ENCODE data around the gene NBEAL2.

Gene NBEAL2

DNA sequence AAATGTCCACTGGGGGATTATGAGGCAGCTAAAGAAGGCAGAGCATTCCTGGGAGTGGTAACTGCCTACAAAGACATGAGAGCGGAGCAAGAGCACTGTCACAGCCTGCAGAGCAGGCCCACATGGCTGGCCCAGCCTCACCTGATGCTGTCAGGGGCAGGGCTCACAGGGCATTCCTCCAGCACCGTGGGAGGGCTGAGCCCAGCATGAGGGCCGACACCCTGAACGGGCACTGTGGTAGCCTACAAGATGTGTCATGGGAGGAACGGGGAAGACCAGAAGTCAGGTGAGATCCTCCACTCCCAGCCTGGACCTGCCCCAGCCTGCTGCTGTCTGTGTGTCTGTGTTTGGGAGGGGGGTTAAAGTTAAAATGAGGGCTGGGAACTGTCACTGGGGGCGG lies 33.0 kb upstream of the NBEAL2 start:
- DNase-seq (ENCODE audit: low read depth in 2 of 2): no peak
- TF ChIP-seq, protein P1, sequence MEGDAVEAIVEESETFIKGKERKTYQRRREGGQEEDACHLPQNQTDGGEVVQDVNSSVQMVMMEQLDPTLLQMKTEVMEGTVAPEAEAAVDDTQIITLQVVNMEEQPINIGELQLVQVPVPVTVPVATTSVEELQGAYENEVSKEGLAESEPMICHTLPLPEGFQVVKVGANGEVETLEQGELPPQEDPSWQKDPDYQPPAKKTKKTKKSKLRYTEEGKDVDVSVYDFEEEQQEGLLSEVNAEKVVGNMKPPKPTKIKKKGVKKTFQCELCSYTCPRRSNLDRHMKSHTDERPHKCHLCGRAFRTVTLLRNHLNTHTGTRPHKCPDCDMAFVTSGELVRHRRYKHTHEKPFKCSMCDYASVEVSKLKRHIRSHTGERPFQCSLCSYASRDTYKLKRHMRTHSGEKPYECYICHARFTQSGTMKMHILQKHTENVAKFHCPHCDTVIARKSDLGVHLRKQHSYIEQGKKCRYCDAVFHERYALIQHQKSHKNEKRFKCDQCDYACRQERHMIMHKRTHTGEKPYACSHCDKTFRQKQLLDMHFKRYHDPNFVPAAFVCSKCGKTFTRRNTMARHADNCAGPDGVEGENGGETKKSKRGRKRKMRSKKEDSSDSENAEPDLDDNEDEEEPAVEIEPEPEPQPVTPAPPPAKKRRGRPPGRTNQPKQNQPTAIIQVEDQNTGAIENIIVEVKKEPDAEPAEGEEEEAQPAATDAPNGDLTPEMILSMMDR (IDR thresholded peaks at IDR 0.05; ENCODE audit: low read depth, low read length): no peak
- no peak overlapping the region for H3K4me3 ChIP-seq (replicated peaks in 1 of 2; ENCODE audit: low read depth in 2 of 2, low read length in 2 of 2)

DNA sequence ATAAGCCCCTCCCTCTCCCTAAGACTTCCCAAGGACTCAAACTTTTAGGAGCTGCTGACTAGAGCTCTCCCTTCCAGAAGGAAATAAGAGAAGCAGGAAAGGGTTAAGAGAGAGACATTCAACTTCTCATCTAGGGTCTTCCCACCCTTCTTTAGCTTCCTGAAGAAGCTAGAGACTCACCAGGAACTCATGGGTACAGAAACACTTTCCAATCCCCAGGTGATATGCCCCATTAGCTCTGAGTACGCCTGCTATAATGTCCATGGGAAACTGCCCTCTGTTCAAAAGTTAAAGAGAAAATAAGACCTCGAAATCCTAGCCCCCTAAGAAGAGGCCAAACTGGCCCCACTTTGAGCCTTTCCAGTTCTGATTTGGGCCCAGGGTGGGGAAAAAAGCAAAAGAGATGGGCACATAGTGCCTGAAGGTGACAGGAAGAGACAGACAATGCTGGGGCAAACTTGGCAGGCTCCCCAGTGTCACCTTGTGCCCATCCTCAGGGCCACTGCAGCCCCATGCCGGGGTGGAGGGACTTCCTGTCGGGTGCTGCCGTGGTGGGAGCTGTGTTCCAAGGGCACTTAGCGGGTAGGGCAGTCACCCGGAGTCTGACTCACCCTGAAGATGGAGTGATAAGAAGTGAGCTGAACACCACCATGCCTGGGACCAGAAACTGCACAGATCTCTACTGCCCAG lies 32.5 kb upstream of the NBEAL2 start:
- peak; percentile 30 to 34 for DNase-seq (ENCODE audit: low read depth in 2 of 2)
- no peak overlapping the region for H3K4me3 ChIP-seq (replicated peaks in 1 of 2; ENCODE audit: low read depth in 2 of 2, low read length in 2 of 2)
- TF ChIP-seq, protein P1 (IDR thresholded peaks at IDR 0.05; ENCODE audit: low read depth, low read length): no peak

DNA sequence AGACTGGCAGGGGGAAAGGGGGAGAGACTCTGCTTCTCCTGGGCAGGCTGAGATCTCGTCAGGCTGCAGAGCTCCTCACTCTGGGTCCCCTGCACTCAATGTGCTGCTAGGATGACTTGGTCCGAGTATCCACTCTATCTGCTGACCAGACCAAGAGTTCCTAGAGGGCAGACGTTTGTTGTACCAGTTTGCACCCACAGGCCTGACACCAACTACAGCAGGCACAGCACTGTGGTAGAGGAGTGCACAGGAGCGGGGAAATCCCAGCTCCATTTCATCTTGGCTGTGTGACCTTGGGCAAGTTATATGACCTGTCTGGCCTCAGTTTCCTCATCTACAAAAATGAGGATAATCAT lies 31.9 kb upstream of the NBEAL2 start:
- no peak for DNase-seq (ENCODE audit: low read depth in 2 of 2)
- no peak overlapping the region for H3K4me3 ChIP-seq (replicated peaks in 1 of 2; ENCODE audit: low read depth in 2 of 2, low read length in 2 of 2)
- TF ChIP-seq, protein P1 (IDR thresholded peaks at IDR 0.05; ENCODE audit: low read depth, low read length): no peak

DNA sequence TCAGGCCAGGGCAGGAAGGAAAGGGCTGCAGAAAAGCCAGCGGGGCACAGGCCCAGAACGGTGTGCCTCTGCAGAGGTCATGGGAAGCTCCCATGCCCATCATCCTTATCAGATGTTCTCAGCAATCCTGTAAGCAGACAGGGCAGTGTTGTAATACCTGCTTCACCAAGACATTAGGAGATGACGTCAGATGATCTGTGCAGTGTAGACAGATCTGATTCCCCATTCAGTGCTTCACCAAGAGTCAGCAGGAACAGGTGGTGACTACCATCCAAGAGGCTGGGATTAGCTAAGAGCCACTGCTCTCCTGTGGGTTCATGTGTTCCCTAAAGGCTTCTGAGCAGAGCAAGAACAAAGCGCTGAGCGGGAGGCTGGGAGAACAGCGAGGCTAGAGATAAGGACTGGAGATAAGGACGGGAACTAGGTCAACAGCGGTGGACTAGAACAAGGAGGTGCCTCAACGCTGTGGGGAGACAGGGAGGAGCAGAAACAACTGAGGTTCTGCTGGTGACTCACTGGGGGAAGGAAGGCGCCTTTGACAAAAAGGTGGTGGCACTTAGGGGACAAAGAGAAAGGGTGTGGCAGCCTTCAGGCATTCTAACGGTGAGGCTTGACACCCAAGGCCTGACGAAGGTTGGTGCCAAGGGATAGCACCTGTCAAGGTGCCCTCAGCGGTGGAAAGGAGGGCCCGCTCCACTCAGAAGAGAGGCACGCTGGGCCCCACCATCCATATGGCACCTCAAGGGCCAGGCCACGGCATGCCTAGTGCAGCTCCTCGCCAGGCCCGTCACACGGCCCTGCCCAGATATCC lies 31.3 kb upstream of the NBEAL2 start:
- no peak overlapping the region for H3K4me3 ChIP-seq (replicated peaks in 1 of 2; ENCODE audit: low read depth in 2 of 2, low read length in 2 of 2)
- TF ChIP-seq, protein P1 (IDR thresholded peaks at IDR 0.05; ENCODE audit: low read depth, low read length): no peak
- DNase-seq (ENCODE audit: low read depth in 2 of 2): peak; percentile 65 to 76

DNA sequence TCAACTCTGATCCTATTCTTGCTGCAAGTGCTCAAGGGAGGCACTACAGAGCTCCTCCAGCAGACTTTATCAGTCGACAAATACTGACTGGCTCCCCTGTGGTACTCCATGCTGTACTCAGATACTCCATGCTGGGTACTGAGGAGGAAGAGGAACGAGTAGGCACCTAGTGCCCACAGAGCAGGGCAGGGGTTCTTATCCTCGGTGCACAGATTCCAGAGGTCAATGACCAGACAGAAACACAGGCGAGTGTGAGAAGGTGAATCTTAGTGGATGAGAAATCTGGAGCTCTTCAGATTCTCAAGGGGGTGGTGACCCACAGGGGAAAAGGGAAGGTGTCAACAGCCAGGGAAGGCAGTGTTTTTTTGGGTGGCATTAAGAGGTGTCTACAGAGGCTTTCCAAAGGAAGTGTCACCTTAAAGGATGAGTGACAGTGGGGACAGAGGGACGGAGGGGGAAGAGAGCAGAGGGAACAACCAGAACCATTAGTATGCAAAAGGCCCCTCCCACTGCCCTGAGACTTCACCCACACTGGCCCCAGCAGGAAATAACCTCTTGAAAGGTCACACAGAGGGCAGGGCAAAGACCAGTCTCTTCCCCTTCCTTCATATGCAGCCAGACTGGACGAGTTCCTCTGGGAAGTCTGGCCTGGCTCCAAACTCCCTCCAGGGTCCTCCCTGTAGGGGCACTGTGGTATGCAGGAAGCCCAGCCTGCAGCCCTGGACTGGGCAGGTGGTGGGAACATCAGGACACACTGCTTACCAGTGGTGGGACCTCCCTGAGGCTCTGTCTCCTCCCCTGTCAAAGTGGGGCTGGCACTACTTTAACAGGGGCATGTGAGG lies 30.4 kb upstream of the NBEAL2 start:
- DNase-seq (ENCODE audit: low read depth in 2 of 2): no peak
- no peak overlapping the region for H3K4me3 ChIP-seq (replicated peaks in 1 of 2; ENCODE audit: low read depth in 2 of 2, low read length in 2 of 2)
- TF ChIP-seq, protein P1 (IDR thresholded peaks at IDR 0.05; ENCODE audit: low read depth, low read length): no peak

DNA sequence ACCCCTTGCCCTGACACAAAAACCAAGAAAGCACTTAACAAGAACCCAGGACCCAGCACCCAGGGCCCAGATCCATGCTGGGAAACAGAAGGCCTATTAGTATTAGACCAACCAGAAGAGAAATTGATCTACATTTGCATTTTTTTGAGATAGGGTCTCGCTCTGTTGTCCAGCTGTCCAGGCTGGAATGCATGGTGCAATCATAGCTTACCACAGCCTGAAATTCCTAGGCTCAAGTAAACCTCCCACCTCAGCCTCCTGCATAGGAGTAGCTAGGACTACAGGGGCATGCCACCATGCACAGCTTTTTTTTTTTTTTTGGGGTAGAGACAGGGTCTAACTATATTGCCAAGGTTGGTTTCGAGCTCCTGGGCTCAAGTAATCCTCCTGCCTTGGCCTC lies 29.3 kb upstream of the NBEAL2 start:
- TF ChIP-seq, protein P1 (IDR thresholded peaks at IDR 0.05; ENCODE audit: low read depth, low read length): no peak
- DNase-seq (ENCODE audit: low read depth in 2 of 2): no peak
- no peak overlapping the region for H3K4me3 ChIP-seq (replicated peaks in 1 of 2; ENCODE audit: low read depth in 2 of 2, low read length in 2 of 2)

Data from cardiac fibroblast (primary cell).